GM18951 (cell line): Measurements from ENCODE around the gene MTERF4.
"Not testable (repeated sequence)": the region's sequence is repeated elsewhere in the genome, so short reads cannot be mapped to it uniquely, and the experiment has no call there.

Experiments used
- POLR2A ChIP-seq: IDR thresholded peaks from 4 replicates; pipeline ENCODE4 v1.6.1; 2011; ENCODE audit warnings: mild to moderate bottlenecking; ENCODE audit not compliant: insufficient read length, insufficient read depth; ENCODE audit errors: extremely low read depth
- in situ Hi-C: fragments of 300-500 bp; cut with MboI; formaldehyde crosslinking; loops from one replicate; pipeline ENCODE4 v1.12.0; 2022; ENCODE audit warnings: low sequenced_read_pairs, mixed read lengths, inconsistent platforms; ENCODE audit not compliant: unreplicated experiment

The MTERF4 gene

DNA sequence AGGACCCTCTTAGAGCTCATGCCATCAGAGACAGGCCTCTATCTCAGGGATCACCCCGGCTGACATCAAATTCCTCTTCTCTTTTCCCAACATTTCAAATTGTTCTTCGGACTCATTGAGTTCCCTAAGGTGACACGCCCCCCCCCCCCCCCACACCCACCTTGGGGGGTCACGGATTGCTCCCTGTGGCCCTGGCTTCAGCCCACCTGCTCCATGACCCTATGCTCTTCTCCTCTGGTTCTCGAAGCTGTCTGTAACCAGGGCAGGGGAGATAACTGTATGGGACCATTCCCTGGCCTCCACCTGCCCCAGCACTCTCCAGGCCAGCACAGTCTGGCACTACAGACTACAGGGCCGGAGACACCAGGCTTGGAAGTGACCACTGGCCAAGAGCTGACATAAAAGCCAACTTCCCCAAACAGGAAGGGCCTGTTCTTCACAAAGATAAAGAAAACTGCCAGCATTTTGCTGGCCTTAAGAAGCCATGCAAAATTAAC, 7.1 kb downstream of the MTERF4 start:
- in situ Hi-C loops: no loop called here

DNA sequence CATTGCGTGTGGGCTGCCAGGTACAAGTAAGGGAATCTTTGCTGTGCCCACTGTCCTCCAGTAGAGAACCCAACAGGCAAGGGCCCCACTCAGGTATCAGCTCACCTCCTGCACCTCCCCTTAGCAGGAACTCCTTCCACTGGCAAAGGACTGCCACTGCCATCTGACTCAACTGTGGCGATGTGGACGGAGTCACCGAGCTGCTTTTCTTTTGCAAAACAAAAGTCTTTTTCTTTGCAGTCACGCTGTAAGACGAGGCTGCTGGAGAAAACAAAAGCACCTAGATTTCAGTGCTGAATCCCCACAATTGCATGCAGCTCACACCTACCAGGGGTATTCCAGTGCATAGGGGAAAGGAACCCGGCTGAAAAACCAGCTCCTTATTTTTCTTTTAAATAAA, 7.9 kb downstream of the MTERF4 start:
- in situ Hi-C loops: no loop called here

More for the DNA sequence above, 7.1 kb downstream of the MTERF4 start:
- no peak for TF ChIP-seq POLR2A

DNA sequence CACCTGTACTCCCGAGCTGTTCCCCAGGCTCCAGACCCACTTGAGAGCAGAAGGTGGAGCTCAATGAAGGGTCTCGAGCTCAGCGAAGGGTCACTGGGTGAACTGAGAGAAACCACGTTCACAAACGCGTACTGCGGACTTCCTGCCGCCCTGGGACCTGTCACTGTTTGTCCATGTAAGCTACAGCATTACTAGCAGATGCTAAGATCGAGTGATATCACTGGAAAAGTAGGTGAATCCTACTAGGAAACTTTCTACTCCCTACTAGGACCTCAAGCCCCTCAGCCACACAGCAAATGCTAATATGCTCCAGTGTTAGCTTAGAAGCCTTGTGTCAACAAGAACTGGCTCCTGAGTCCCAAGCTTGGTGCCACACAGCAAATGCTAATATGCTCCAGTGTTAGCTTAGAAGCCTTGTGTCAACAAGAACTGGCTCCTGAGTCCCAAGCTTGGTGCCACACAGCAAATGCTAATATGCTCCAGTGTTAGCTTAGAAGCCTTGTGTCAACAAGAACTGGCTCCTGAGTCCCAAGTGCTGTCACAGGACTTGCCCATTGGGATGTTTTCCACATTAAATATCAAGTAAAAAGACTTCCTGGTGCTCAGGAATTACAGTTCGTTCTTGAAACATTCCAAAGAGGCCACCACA, 8.8 kb downstream of the MTERF4 start:
- in situ Hi-C loops: not testable (repeated sequence)

More for the DNA sequence above, 7.9 kb downstream of the MTERF4 start:
- no peak for TF ChIP-seq POLR2A

GRCh38 chr2:241092677-241093076, 9.4 kb downstream of the MTERF4 start:
- in situ Hi-C loops: no loop called here
- TF ChIP-seq POLR2A: no peak

GRCh38 chr2:241091734-241092445, 10.2 kb downstream of the MTERF4 start:
- no peak for TF ChIP-seq POLR2A
- in situ Hi-C loops: no loop called here

DNA sequence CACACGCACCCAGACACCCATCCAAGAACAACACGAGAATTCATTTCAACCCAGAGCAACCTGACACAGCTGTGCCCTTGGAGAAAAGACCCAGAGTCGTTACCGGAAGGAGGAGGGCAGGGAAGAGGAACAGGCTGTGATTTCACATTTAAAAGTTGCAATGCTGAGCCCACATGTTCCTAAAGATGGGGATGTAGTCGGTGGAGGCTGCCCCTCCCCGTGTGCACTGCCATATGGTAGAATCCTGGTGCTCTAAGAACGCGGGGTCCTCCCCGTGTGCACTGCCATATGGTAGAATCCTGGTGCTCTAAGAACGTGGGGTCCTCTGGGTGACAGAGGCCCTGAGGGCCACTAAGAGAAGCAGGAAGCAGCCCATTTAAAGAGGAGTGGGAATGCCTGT, 10.9 kb downstream of the MTERF4 start:
- no peak for TF ChIP-seq POLR2A
- in situ Hi-C loops: no loop called here

DNA sequence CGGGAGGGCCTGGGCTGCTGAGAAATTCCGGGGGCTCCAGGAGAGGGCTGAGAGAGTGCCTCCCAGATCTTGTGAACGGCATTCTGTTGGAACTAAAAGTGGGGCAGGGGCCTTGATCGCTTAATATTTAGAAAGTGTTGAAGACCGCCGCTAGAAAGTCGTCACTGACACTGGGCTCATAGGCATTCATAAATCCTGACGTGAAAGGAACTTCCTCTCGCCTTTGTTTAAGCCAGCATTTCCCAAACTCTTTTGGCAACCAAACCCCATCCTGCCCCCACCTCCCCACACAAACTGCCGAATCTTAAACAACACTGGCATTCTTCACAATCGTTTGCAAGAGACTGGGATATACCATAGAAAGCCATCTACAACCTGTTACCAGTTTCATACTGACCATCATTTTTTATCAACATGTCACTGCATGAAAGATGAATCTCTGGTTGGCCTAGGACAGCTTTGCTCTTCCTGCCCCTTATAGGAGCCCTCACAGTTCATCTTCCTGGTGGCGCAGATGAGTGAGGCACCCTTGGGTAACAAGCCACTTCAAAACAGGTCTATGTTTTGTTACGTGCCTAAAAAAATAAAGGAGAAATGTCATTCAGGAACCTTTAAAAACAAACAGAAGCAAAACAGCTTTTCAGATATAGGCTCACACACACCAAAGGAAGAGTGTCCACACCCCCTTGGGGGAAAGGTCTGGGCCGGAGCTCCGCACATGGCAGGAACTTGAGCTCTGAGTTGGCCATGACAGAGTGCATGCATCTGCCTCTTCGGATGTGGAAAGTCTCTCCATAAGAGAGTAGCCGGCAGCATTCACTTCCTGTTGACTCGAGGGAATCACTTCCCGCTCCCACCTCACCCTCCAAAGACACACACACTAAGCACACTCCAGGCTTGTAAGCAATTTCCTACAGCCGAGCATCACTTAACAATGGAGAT, 13.0 kb downstream of the MTERF4 start:
- in situ Hi-C loops: no loop called here
- no peak for TF ChIP-seq POLR2A

DNA sequence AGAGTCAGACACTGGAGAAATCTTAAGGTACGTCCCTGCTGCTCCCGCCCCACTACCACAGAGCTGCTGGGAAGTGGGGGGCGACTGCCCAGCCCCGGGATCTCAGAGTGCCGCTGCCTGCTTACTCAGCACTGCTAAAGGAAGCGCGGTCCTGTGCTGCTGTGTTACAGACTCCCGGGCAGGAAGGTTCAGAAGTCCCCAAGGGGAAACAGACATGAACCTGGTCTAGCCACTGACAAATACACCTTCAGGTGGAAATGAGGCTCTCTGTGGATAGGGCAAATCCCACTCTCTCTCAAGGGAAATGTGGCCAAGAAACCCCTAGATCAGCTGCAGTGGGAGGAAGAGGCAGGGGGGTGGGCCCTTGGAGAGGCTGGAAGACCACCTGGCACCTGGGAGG, 13.7 kb downstream of the MTERF4 start:
- in situ Hi-C loops: no loop called here
- TF ChIP-seq POLR2A: no peak

DNA sequence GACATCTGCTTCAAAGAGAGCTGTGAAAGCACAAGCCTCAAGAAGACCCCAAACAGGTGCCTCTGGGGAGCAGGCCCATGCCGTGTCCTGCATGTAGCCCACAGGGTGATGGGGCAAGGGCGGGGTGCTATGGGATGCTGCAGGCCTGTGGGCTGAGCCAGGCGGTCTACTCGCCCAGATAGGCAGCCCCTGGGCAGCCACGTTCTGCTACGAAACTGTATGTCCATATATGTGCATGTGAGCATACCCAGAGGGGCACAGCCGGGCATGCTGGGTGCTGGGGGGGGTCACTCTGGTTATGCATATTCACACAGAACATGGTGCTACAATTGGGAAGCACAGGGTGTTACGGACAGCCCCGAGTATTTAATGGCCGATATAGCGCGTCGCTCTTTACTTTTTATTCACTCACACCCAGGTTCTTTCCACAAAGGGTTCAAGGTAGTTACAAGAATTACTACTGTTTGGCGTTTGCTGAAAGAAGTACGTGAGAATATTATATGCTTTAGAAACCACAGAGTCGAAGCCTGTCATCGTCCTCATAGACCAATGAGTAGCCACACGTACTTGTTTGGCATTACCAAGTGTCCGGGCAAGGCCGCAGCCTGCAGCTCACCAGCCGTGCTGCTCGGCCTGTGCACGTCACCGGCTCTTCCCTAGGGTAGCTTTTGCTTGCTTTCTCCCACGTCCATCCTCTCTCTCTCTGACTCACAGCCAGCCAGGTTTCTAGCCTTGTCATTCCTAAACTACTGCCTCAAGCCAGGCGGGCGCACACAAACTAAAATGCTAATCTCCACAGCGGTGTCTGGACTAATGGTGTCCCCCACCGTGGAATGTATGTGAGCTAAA, 14.4 kb downstream of the MTERF4 start:
- TF ChIP-seq POLR2A: no peak
- in situ Hi-C loops: no loop called here

GRCh38 chr2:241084856-241085444, 17.1 kb downstream of the MTERF4 start:
- in situ Hi-C loops: no loop called here

DNA sequence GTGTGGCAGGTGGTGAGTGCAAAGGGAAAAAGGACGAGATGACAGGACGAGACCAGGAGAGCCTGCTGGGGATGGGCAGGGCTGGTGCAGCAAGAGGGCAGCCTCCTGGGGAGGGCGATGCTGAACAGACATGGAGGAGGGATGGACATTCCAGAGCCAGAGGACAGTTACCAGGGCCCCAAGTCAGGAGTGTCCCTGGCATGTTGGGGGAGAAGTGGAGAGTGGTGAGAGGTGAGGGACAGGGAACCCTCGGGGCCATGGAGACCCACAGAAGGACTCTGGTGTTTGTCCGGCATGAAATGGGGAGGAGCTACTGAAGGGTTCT, 19.0 kb downstream of the MTERF4 start:
- TF ChIP-seq POLR2A: no peak
- in situ Hi-C loops: no loop called here

More at GRCh38 chr2:241084856-241085444, 17.1 kb downstream of the MTERF4 start:
- TF ChIP-seq POLR2A: no peak
